ENCODE measurements around the gene DCUN1D1. TPM values are rescaled to one million over a fixed set of nuclear protein-coding genes. Genes with fewer than 3 reads are reported as not detected.

The DCUN1D1 gene
- total and polyA plus RNA-seq, 10 of the 15 experiments (the other 5 are each of a cell fraction or from before 2014, with no cell fraction given) = 19.8 to 47.4 (median 30.8) TPM

- ChIA-PET CTCF (no interaction called here), SMC1A (ENCODE audit: uncharacterized antibody, unreplicated experiment) (no interaction called here), POLR2A (no interaction called here), RAD21 (ENCODE audit: unreplicated experiment) (no interaction called here)
- intact Hi-C loops (cut with micrococcal nuclease; ENCODE audit: unreplicated experiment) = no loop called here
- H3K79me2 ChIP-seq (ENCODE audit: control insufficient read depth, insufficient read depth, low read length) = no peaks in the 10 kb centered on the region
- no peak overlapping the region for H3K4me2 ChIP-seq (ENCODE audit: control insufficient read depth, insufficient read depth)
- H3K36me3 ChIP-seq (ENCODE audit: control insufficient read depth in 2 of 2, insufficient read depth in 2 of 2, low read length in 1 of 2) = no peaks in the 10 kb centered on the region
- in situ Hi-C loops (cut with MboI) = no loop called here
- H3K9me3 ChIP-seq (replicated peaks; ENCODE audit: control insufficient read depth, insufficient read depth, low read length) = no peaks in the 10 kb centered on the region
- no peak for TF ChIP-seq CREM (IDR thresholded peaks at IDR 0.05; ENCODE audit: low read depth)
- no peak for TF ChIP-seq EGR1 (IDR thresholded peaks at IDR 0.05; ENCODE audit: borderline replicate concordance in 1 of 2, low read depth in 2 of 2, low read length in 2 of 2)
- no peak for TF ChIP-seq ESRRA (IDR thresholded peaks at IDR 0.05; ENCODE audit: low read length)
- no peak for TF ChIP-seq SREBF2 (IDR thresholded peaks at IDR 0.05; ENCODE audit: low read length)
- no peak for TF ChIP-seq HSF1 (IDR thresholded peaks at IDR 0.05; ENCODE audit: low read depth, low read length)
- no peak for TF ChIP-seq HDAC2 (IDR thresholded peaks at IDR 0.05)
- no peak for TF ChIP-seq CBFB (IDR thresholded peaks at IDR 0.05; ENCODE audit: low read depth)
- no peak for TF ChIP-seq PBX3 (IDR thresholded peaks at IDR 0.05; ENCODE audit: insufficient replicate concordance, low read depth, low read length)
- no peak for TF ChIP-seq CEBPB (IDR thresholded peaks at IDR 0.05; ENCODE audit: borderline replicate concordance in 1 of 2, low read depth in 2 of 2, low read length in 2 of 2)
- no peak overlapping the region for H3K9ac ChIP-seq (ENCODE audit: control insufficient read depth, insufficient read depth, low read length)
- FAIRE-seq (no peak), ATAC-seq (no peak), DNase-seq (ENCODE audit: low read depth, low spot score) (no peak)
- no peak overlapping the region for H3K4me3 ChIP-seq
- H2AFZ ChIP-seq (ENCODE audit: control insufficient read depth, low read depth, low read length) = no peak overlapping the region
- WGBS (ENCODE audit: insufficient coverage, insufficient replicate concordance, low lambda C conversion rate, missing lambda C conversion rate) = 68% methylated on average over 6 of the region's 6 CpGs
- no peaks in the 10 kb centered on the region for H3K27me3 ChIP-seq (replicated peaks in 1 of 2; ENCODE audit: control insufficient read depth in 2 of 2, insufficient read depth in 2 of 2, low read length in 1 of 2)
- no TSS peak for BruUV-seq (replicated peaks)
- H4K20me1 ChIP-seq (ENCODE audit: control insufficient read depth, insufficient read depth) = no peaks in the 10 kb centered on the region
- peaks cover 2% of the 10 kb centered on the region; the same call in 1 of the 2 replicates for H3K4me1 ChIP-seq (ENCODE audit: control insufficient read depth, insufficient read depth, low read length)
- no peak overlapping the region for H3K27ac ChIP-seq (ENCODE audit: control insufficient read depth, insufficient read depth)
Observed at GRCh38 chr3:182986021-182986420, 5.7 kb upstream of the DCUN1D1 start.
